Fibroblast of lung (primary cell): Measurements from ENCODE around the gene LRRC10B. TPM values are rescaled to one million over a fixed set of nuclear protein-coding genes. Genes with fewer than 3 reads are reported as not detected.

Experiments
- DNase-seq, 2 donors: peaks; one replicate each; pipeline versions ENCODE4 v3.0.0 to v3.0.0-alpha.2; 2010; ENCODE audit warnings: low read depth in 2 of 2
- H2AFZ ChIP-seq: 2 replicates; pipeline ENCODE4 v1.5.1; 2012; ENCODE audit warnings: low read length, control low read depth, inconsistent platforms
- H3K27ac ChIP-seq: 2 replicates; pipeline ENCODE4 v1.5.1; 2011; ENCODE audit warnings: low read length, control low read depth; ENCODE audit not compliant: insufficient read depth
- H3K27me3 ChIP-seq: 2 replicates; pipeline ENCODE4 v1.5.1; 2011; ENCODE audit warnings: mild to moderate bottlenecking, low read length; ENCODE audit not compliant: control insufficient read depth, insufficient read depth
- H3K36me3 ChIP-seq: 2 replicates; pipeline ENCODE4 v1.5.1; 2011; ENCODE audit warnings: low read length; ENCODE audit not compliant: control insufficient read depth, insufficient read depth
- H3K4me1 ChIP-seq: 2 replicates; pipeline ENCODE4 v1.5.1; 2011; ENCODE audit warnings: low read length; ENCODE audit not compliant: control insufficient read depth, insufficient read depth; ENCODE audit errors: extremely low read depth
- H3K4me2 ChIP-seq: 2 replicates; pipeline ENCODE4 v1.5.1; 2011; ENCODE audit warnings: low read length, control low read depth; ENCODE audit not compliant: insufficient read depth; ENCODE audit errors: extremely low read depth
- H3K4me3 ChIP-seq, 4 experiments: fragments of 200-600 bp in 1 of 4; sonication (generic) in 1 of 4; replicated peaks in 1 of 4; 2 replicates each; pipeline ENCODE4 v1.5.1; 2011 to 2016; ENCODE audit warnings: low read length in 4 of 4, low read depth in 3 of 4, mild to moderate bottlenecking in 3 of 4, control low read depth in 2 of 4, inconsistent platforms in 1 of 4, mixed read lengths in 1 of 4; ENCODE audit not compliant: insufficient read depth in 1 of 4; ENCODE audit errors: control extremely low read depth in 1 of 4
- H3K79me2 ChIP-seq: 2 replicates; pipeline ENCODE4 v1.5.1; 2012; ENCODE audit warnings: mild to moderate bottlenecking, low read length, inconsistent platforms; ENCODE audit not compliant: control insufficient read depth, insufficient read depth
- H3K9ac ChIP-seq: 2 replicates; pipeline ENCODE4 v1.5.1; 2011; ENCODE audit warnings: mild to moderate bottlenecking, low read length, control low read depth; ENCODE audit not compliant: insufficient read depth
- H3K9me3 ChIP-seq: 2 replicates; pipeline ENCODE4 v1.5.1; 2012; ENCODE audit warnings: low read depth, low read length; ENCODE audit not compliant: control insufficient read depth, insufficient read depth
- H4K20me1 ChIP-seq: 2 replicates; pipeline ENCODE4 v1.5.1; 2011; ENCODE audit warnings: low read length; ENCODE audit not compliant: control insufficient read depth, insufficient read depth; ENCODE audit errors: extremely low read depth
- EZH2 ChIP-seq: IDR thresholded peaks from 2 replicates; pipeline ENCODE4 v1.5.1; 2012; ENCODE audit warnings: low read length, control low read depth, mild to moderate bottlenecking; ENCODE audit errors: missing control alignments
- polyA plus RNA-seq, 2 donors: library from polyadenylated mRNA; depleted of rRNA in 1 of 2; stranded (reverse) in 1 of 2; unstranded in 1 of 2; fragments of >200 nt; gene quantifications; 2 replicates each; pipeline ENCODE4 v1.2.1, GENCODE V29; 2011 to 2012; ENCODE audit warnings: missing spikeins in 1 of 2
- total RNA-seq: library from RNA; depleted of rRNA; stranded (reverse); fragments of >200 nt; gene quantifications from 2 replicates; pipeline ENCODE4 v1.2.1, GENCODE V29; 2014
- TF ChIP-seq, protein P1 (sequence below), 2 donors: IDR thresholded peaks in 1 of 2; conservative IDR thresholded peaks in 1 of 2; 1 replicate in 1 of 2; 2 replicates in 1 of 2; pipeline ENCODE4 v1.5.1; 2011 to 2012; ENCODE audit warnings: low read length in 2 of 2, control low read depth in 1 of 2, inconsistent platforms in 1 of 2, low read depth in 1 of 2, mild to moderate bottlenecking in 1 of 2

Gene LRRC10B
- total and polyA plus RNA-seq, 2 donors (not counting 1 experiment from before 2014, with no cell fraction given) = 0.17 TPM; not detected in 1

DNA sequence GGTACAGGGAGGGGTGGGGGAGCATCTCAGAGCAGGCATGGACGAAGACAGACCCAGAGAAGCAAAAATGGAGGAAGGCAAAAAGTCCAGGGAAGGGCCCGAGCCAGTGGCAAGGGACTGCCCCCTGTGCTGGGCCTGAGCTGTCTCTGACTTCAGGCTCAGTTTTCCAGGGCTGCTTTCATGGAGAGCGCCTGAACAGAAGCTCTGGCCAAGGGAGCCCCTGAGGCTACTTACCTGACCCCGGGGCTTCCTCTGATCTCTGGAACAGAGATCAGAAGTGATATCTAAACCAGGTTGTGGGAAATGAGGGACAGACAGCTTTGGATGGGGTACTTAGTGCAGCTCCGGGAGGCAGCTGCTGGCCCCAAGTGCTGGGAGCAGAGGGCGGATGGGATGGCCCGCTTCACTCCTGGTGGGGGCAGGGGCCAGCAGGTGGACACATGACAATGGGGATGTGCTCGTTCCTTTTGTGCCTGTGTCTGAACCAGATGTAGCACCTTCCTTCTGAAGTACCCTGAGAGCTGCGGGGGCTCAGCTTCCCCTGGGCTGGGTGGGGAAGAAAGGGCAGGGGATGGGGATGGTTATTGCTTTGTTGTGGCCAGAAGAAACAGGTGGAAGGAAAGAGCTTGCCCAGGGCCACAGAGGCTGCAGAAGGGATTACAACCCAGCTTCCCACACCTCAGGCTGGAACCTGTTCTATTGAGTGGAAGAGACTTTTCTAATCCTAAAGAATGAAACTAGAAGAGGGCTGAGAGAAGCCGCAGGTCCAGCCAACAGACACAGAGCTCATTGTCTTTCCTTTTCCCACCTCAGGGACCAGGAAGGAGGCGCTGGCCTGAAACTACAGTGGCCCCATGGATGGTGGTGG is 5.7 kb downstream of the LRRC10B start:
- H3K9me3 ChIP-seq = no peaks in the 10 kb centered on the region
- H3K27me3 ChIP-seq = no peaks in the 10 kb centered on the region
- H3K4me1 ChIP-seq = no peaks in the 10 kb centered on the region
- H3K4me2 ChIP-seq = no peak overlapping the region
- no peaks in the 10 kb centered on the region for H4K20me1 ChIP-seq
- H3K36me3 ChIP-seq = no peaks in the 10 kb centered on the region
- no peak for DNase-seq
- H3K79me2 ChIP-seq = no peaks in the 10 kb centered on the region
- no peak overlapping the region for H2AFZ ChIP-seq
- no peak overlapping the region for H3K9ac ChIP-seq
- TF ChIP-seq, protein P1, sequence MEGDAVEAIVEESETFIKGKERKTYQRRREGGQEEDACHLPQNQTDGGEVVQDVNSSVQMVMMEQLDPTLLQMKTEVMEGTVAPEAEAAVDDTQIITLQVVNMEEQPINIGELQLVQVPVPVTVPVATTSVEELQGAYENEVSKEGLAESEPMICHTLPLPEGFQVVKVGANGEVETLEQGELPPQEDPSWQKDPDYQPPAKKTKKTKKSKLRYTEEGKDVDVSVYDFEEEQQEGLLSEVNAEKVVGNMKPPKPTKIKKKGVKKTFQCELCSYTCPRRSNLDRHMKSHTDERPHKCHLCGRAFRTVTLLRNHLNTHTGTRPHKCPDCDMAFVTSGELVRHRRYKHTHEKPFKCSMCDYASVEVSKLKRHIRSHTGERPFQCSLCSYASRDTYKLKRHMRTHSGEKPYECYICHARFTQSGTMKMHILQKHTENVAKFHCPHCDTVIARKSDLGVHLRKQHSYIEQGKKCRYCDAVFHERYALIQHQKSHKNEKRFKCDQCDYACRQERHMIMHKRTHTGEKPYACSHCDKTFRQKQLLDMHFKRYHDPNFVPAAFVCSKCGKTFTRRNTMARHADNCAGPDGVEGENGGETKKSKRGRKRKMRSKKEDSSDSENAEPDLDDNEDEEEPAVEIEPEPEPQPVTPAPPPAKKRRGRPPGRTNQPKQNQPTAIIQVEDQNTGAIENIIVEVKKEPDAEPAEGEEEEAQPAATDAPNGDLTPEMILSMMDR (conservative IDR thresholded peaks at IDR 0.05 in 1 of 2, IDR thresholded peaks at IDR 0.05 in 1 of 2; ENCODE audit: low read depth in 1 of 2, low read length in 2 of 2) = no peak
- TF ChIP-seq EZH2 = no peak
- no peak overlapping the region for H3K27ac ChIP-seq
- no peak overlapping the region for H3K4me3 ChIP-seq

DNA sequence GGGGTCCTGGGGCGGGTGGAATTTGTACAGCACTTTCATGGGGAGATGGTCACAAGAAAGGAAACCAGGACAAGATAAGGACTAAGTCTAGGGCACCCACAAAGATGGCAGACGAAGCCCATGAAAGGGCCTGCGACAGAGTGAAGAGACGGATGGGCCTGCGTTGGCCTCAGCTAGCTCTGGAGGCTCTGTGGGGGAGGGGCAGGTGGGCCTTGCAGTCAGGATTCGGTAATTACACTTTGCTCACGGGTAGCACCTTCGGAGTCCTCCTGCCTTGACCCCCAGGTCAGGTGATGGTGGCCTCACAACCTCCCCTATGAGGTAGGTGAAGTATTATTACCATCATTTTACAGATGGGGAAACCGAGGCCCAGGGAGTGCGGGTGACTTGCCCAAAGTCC is 7.1 kb downstream of the LRRC10B start:
- H3K36me3 ChIP-seq = no peaks in the 10 kb centered on the region
- no peaks in the 10 kb centered on the region for H3K79me2 ChIP-seq
- no peak overlapping the region for H3K4me3 ChIP-seq
- H3K9ac ChIP-seq = no peak overlapping the region
- H4K20me1 ChIP-seq = no peaks in the 10 kb centered on the region
- TF ChIP-seq, protein P1 (conservative IDR thresholded peaks at IDR 0.05 in 1 of 2, IDR thresholded peaks at IDR 0.05 in 1 of 2; ENCODE audit: low read depth in 1 of 2, low read length in 2 of 2) = no peak
- no peak for TF ChIP-seq EZH2
- H3K27ac ChIP-seq = no peak overlapping the region
- no peak overlapping the region for H3K4me2 ChIP-seq
- no peaks in the 10 kb centered on the region for H3K4me1 ChIP-seq
- no peaks in the 10 kb centered on the region for H3K27me3 ChIP-seq
- H2AFZ ChIP-seq = no peak overlapping the region
- no peaks in the 10 kb centered on the region for H3K9me3 ChIP-seq
- DNase-seq = no peak

DNA sequence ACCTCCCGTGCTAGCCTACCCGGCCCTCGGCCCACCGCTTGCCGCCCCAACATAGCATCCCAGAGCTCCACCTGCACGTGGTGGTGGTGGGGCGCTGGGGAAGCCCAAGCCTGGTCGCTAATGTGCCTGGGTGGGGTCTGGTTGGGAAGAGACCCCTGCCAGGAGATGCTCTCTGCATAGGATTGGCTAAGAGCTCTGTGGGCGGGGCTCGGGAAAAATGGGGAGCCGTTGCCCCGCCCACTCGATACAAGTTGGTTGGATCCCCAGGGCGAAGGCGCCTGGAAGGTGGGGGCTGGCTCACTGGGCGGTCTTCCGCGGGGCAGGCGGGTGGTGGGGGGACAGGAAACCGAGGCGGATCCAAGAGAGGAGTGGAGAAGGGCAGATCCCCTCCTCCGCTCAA is 7.6 kb downstream of the LRRC10B start:
- no peak for DNase-seq
- Histone ChIP-seq H3K4me3 (no peak overlapping the region), H3K27ac (no peak overlapping the region), H3K27me3 (no peaks in the 10 kb centered on the region), H3K9ac (no peak overlapping the region), H3K36me3 (no peaks in the 10 kb centered on the region), H3K79me2 (no peaks in the 10 kb centered on the region), H3K4me1 (no peaks in the 10 kb centered on the region), H4K20me1 (no peaks in the 10 kb centered on the region), H3K4me2 (peak overlapping the region; percentile 25), H3K9me3 (no peaks in the 10 kb centered on the region), H2AFZ (no peak overlapping the region)
- no peak for TF ChIP-seq EZH2
- TF ChIP-seq, protein P1 (conservative IDR thresholded peaks at IDR 0.05 in 1 of 2, IDR thresholded peaks at IDR 0.05 in 1 of 2; ENCODE audit: low read depth in 1 of 2, low read length in 2 of 2) = no peak
